SK-N-SH treated with all-trans-retinoic acid at 6 μM for 48 hours (cell line): ENCODE results near the gene TBKBP1.

Experiments used
- BACH2 ChIP-seq: fragments of 250-450 bp; sonication (Bioruptor Pico); IDR thresholded peaks from 2 replicates; pipeline ENCODE4 v1.9.0; 2021; ENCODE audit warnings: mild to moderate bottlenecking, borderline replicate concordance
- ISL1 ChIP-seq: fragments of 250-450 bp; sonication (Bioruptor Pico); IDR thresholded peaks from 2 replicates; pipeline ENCODE4 v2.1.2; 2022; ENCODE audit warnings: mild to moderate bottlenecking, moderate library complexity
- PPARA ChIP-seq: fragments of 250-450 bp; sonication (Bioruptor Pico); IDR thresholded peaks from 2 replicates; pipeline ENCODE4 v1.5.0; 2020; ENCODE audit warnings: mild to moderate bottlenecking, borderline replicate concordance
- RARB ChIP-seq: fragments of 250-450 bp; sonication (Bioruptor Pico); IDR thresholded peaks from 2 replicates; pipeline ENCODE4 v1.8.0; 2021; ENCODE audit warnings: mild to moderate bottlenecking, moderate library complexity
- TCF4 ChIP-seq: fragments of 250-450 bp; sonication (Bioruptor Pico); IDR thresholded peaks from 2 replicates; pipeline ENCODE4 v1.8.0; 2021; ENCODE audit warnings: mild to moderate bottlenecking, moderate library complexity, borderline replicate concordance
- ZNF565 ChIP-seq: fragments of 450-650 bp; formaldehyde crosslinking; conservative IDR thresholded peaks from 2 replicates; pipeline ENCODE4 v1.5.0; 2020; ENCODE audit warnings: low read depth, mild to moderate bottlenecking, moderate library complexity
- TF ChIP-seq, protein P1 (sequence below): fragments of 250-450 bp; sonication (Bioruptor Pico); IDR thresholded peaks from 2 replicates; pipeline ENCODE4 v1.8.0; 2020; ENCODE audit warnings: mild to moderate bottlenecking, moderate library complexity, borderline replicate concordance

DNA sequence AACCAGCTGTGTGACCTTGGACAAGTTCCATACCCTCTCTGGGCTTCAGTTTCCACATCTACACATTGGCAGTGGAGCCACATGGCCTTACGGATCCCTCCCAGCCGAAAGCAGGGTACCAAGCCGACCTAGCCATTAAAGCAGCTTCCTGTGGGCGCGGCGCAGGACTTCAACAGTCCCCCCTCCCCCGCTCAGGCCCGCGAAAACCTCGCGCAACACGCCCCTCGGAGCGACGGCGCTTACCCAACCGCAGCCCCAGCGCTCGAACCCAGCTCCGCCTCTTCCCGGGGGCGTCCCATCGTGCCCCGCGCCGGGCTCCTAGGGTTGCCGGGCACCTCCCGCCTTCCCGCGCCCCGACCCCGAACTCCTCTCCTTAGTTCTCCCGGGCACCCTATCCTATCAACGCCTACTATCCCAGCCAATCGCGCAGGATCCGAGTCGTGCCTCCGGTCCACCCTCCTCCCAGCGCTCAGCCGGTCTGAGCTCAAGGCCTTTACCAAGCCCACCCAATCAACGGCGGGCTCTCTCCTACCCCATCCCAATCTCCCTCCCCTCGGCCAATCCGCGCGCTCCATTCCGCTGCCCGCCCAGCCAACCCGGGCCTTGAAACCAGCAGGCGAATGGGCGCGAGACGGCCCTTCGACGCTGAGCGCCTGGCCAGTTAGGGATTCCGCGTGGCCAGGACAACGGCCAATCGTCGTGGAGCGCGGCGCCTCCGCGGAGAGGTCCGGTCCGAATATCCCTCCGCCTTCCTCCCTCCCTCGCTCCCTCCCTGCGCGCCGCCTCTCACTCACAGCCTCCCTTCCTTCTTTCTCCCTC lies 44.6 kb upstream of the TBKBP1 start, which contains the start of gene KPNB1:
- TF ChIP-seq TCF4 (CRISPR knock-in tag) = no peak
- peak; percentile 19; the same call in 1 of the 2 replicates for TF ChIP-seq ISL1 (CRISPR knock-in tag)
- TF ChIP-seq, protein P1, sequence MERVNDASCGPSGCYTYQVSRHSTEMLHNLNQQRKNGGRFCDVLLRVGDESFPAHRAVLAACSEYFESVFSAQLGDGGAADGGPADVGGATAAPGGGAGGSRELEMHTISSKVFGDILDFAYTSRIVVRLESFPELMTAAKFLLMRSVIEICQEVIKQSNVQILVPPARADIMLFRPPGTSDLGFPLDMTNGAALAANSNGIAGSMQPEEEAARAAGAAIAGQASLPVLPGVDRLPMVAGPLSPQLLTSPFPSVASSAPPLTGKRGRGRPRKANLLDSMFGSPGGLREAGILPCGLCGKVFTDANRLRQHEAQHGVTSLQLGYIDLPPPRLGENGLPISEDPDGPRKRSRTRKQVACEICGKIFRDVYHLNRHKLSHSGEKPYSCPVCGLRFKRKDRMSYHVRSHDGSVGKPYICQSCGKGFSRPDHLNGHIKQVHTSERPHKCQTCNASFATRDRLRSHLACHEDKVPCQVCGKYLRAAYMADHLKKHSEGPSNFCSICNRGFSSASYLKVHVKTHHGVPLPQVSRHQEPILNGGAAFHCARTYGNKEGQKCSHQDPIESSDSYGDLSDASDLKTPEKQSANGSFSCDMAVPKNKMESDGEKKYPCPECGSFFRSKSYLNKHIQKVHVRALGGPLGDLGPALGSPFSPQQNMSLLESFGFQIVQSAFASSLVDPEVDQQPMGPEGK (CRISPR knock-in tag) = peak; percentile 77; the same call in 1 of the 2 replicates
- peak; percentile 94 for TF ChIP-seq PPARA (CRISPR knock-in tag)
- peak; percentile 94 for TF ChIP-seq BACH2 (CRISPR knock-in tag)
- peak; percentile 15; the same call in 1 of the 2 replicates for TF ChIP-seq RARB (CRISPR knock-in tag)
- peak; percentile 97 for TF ChIP-seq ZNF565
